GM12891 (cell line): Measurements from ENCODE around the gene HYCC1.

Source experiments
- POLR2A ChIP-seq: IDR thresholded peaks from 2 replicates; pipeline ENCODE4 v1.6.1; 2011; ENCODE audit warnings: low read depth, low read length, control low read depth
- POLR2AphosphoS5 ChIP-seq: IDR thresholded peaks from 2 replicates; pipeline ENCODE4 v1.6.1; 2011; ENCODE audit warnings: low read depth, low read length, control low read depth
- SPI1 ChIP-seq: IDR thresholded peaks from 2 replicates; pipeline ENCODE4 v1.6.1; 2011; ENCODE audit warnings: low read depth, low read length, control low read depth
- TAF1 ChIP-seq: IDR thresholded peaks from 2 replicates; pipeline ENCODE4 v1.6.1; 2011; ENCODE audit warnings: low read depth, low read length, control low read depth

DNA sequence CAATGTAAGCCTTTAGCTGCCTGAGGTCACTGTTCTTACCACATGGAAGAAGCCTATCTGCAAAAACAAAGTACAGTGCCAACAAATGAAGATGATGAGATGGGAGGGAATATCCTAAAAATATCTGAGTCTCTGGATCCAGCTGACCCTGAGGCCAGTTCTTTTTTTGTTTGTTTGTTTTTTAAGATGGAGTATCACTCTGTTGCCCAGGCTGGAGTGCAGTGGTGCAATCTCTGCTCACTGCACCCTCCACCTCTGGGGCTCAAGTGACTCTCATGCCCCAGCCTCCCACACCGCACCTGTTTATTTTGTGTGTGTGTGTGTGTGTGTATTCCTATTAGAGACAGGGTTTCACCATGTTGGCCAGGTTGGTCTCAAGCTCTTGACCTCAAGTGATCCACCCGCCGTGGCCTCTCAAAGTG is 44.9 kb downstream of the HYCC1 start:
- TF ChIP-seq POLR2A (no peak), POLR2AphosphoS5 (no peak), TAF1 (no peak), SPI1 (no peak)
